HUES64 (cell line): ENCODE data around the gene NAALADL2.

ENCODE experiments used
- H3K27ac ChIP-seq: 2 replicates; pipeline ENCODE4 v1.7.0; 2013; ENCODE audit warnings: low read depth, low read length, inconsistent platforms
- H3K27me3 ChIP-seq: 2 replicates; pipeline ENCODE4 v1.6.1; 2013; ENCODE audit warnings: mild to moderate bottlenecking, low read length; ENCODE audit not compliant: insufficient read depth
- H3K36me3 ChIP-seq: 2 replicates; pipeline ENCODE4 v1.6.1; 2013; ENCODE audit warnings: mild to moderate bottlenecking, low read length; ENCODE audit not compliant: insufficient read depth
- H3K4me1 ChIP-seq: 2 replicates; pipeline ENCODE4 v1.6.1; 2013; ENCODE audit warnings: mild to moderate bottlenecking, low read length, moderate library complexity; ENCODE audit not compliant: insufficient read depth
- H3K4me3 ChIP-seq: 2 replicates; pipeline ENCODE4 v1.5.1; 2013; ENCODE audit warnings: mild to moderate bottlenecking, low read length, moderate library complexity
- H3K9ac ChIP-seq: 2 replicates; pipeline ENCODE4 v1.6.1; 2013; ENCODE audit warnings: mild to moderate bottlenecking, low read depth, low read length
- H3K9me3 ChIP-seq: 2 replicates; pipeline ENCODE4 v1.6.1; 2013; ENCODE audit warnings: low read depth, low read length; ENCODE audit not compliant: insufficient read depth
- WGBS: fragments of 150-250, 120-280 bp; methylation state at CpG from one replicate; pipeline ENCODE4 v1.1.7; 2013; ENCODE audit warnings: missing lambda C conversion rate; 5-methylcytosine and 5-hydroxymethylcytosine counted together

The NAALADL2 gene

DNA sequence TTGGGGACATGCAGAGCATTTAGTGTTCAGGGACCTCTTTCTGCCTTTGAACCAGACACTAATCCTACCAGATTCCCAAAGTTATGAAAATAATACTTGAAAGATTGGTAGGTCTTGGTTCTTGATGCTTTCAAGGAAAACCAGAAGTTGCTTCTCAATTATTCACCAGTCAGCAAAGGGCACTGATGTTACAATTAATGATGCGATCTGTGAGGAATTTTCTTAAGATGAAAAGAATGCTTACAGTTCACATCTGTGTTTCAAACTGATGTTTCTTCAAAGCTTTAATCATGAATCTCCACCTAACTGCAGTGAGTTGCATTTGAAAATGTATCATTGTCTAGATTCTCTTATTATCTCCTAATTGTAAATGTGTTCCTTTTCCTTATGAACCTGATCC lies 161.0 kb downstream of the NAALADL2 start:
- H3K27ac ChIP-seq, result no peak overlapping the region
- WGBS, result 88% methylated on average over 1 of the region's 1 CpG

DNA sequence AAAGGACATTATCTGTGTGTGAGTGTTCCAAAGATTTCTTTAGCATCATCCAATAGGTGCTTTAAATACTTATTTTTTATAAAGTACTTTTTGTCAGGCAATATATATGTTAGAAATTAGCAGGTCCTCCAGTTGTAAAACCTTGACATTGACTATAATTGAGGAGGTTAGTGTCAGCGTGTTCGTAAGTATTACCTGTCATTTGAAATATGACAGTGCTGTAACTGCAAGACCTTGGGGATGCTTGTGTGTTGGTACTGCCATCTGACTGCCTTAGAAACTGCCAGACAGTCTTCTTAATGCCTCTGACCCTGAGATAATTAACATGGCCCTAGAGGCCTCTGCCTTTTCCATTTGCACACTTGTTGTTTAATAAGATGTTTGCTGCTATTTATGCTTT lies 170.7 kb downstream of the NAALADL2 start:
- H3K27me3 ChIP-seq, result no peaks in the 10 kb centered on the region
- no peaks in the 10 kb centered on the region for H3K9me3 ChIP-seq
- no peak overlapping the region for H3K27ac ChIP-seq
- peaks cover 4% of the 10 kb centered on the region; the same call in 1 of the 2 replicates for H3K4me1 ChIP-seq
- no peaks in the 10 kb centered on the region for H3K36me3 ChIP-seq
- H3K4me3 ChIP-seq, result no peak overlapping the region
- 93% methylated on average over 2 of the region's 2 CpGs for WGBS
- no peak overlapping the region for H3K9ac ChIP-seq

More for the DNA sequence above, 161.0 kb downstream of the NAALADL2 start:
- Histone ChIP-seq H3K9me3 (no peaks in the 10 kb centered on the region), H3K4me1 (peaks cover 19% of the 10 kb centered on the region), H3K36me3 (no peaks in the 10 kb centered on the region), H3K9ac (no peak overlapping the region), H3K27me3 (no peaks in the 10 kb centered on the region), H3K4me3 (no peak overlapping the region)

DNA sequence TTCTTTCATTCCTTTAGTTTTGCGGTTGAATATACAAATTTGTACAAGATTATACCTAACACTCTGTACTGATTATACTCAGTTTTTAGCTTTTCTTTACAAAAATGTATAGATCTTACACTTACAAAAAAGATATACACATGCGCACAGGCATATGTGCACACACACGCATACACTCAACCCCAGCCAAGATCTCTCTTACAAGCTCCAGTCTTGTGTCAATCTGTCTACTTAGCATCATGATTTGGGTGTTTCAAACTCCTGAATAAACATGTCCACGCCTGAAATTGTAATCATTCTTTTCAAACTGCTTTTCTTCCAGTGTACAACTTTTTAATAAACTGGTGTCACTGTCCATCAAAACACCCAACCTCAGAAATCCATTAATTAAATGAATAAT lies 180.7 kb downstream of the NAALADL2 start:
- no peaks in the 10 kb centered on the region for H3K36me3 ChIP-seq
- H3K9me3 ChIP-seq, result no peaks in the 10 kb centered on the region
- H3K27me3 ChIP-seq, result no peaks in the 10 kb centered on the region
- H3K4me3 ChIP-seq, result no peak overlapping the region
- H3K4me1 ChIP-seq, result no peaks in the 10 kb centered on the region
- H3K27ac ChIP-seq, result no peak overlapping the region
- H3K9ac ChIP-seq, result no peak overlapping the region
- 92% methylated on average over 4 of the region's 4 CpGs for WGBS

DNA sequence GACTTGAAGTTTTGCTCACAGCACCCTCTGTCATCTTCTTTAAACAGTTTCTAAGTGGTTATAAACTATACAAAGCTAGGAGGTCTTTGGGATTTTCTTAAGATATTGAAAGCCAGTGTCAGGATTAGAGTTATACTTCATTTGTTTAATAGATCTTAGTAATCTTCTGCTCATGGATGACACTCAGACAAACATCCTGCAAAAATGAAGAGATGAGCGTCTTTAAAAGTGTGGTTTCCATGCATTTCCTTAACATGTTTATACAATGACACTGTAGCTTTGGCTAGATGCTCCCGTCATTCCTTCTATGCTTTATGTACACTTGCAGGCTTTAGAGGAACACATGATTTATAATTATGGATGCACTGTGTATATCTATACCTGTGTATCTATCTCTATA lies 182.2 kb downstream of the NAALADL2 start:
- 82% methylated on average over 2 of the region's 2 CpGs for WGBS
- Histone ChIP-seq H3K4me3 (no peak overlapping the region), H3K4me1 (no peaks in the 10 kb centered on the region), H3K9me3 (no peaks in the 10 kb centered on the region), H3K36me3 (no peaks in the 10 kb centered on the region), H3K9ac (no peak overlapping the region), H3K27me3 (no peaks in the 10 kb centered on the region), H3K27ac (no peak overlapping the region)

DNA sequence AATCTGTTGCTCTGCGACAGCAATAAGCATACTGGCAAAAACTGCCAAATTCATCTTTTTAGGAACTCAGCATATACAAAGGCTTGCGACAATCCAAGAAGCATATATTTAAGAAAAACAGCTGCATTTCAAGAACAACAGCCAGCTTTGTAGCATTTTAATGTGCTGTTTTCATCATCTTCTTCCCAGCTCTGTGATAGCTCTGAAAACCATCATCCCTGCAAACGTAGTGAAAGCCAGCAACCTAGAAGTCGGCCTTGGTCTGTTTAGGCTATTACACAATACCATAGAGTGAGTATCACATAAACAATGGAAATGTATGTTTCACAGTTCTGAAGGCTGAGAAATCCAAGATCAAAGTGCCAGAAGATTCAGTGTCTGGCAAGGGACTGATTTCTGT lies 187.5 kb downstream of the NAALADL2 start:
- H3K27me3 ChIP-seq, result no peaks in the 10 kb centered on the region
- no peak overlapping the region for H3K27ac ChIP-seq
- H3K4me1 ChIP-seq, result no peaks in the 10 kb centered on the region
- 97% methylated on average over 4 of the region's 4 CpGs for WGBS
- no peak overlapping the region for H3K9ac ChIP-seq
- H3K9me3 ChIP-seq, result peaks cover 25% of the 10 kb centered on the region
- no peak overlapping the region for H3K4me3 ChIP-seq
- peaks cover 4% of the 10 kb centered on the region; the same call in 1 of the 2 replicates for H3K36me3 ChIP-seq

DNA sequence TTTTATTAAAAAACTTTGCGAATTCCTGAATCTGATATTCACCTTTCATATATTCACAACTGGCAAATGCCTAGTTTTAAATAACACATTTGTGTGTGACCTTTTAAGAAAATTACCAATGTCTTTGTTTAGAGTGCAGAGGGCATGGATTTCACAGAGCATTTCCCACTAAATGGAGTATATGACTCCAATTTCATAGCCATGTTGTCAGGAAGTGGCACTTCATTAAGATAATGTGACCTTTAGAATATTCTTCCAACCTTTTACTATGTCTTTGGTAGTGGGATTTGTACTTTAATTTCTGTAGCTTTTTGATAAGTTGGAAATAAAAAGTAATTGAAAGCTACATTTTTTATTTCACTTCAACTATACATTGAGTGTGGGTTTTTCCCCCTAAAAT lies 188.7 kb downstream of the NAALADL2 start:
- WGBS, result 88% methylated on average over 1 of the region's 1 CpG

DNA sequence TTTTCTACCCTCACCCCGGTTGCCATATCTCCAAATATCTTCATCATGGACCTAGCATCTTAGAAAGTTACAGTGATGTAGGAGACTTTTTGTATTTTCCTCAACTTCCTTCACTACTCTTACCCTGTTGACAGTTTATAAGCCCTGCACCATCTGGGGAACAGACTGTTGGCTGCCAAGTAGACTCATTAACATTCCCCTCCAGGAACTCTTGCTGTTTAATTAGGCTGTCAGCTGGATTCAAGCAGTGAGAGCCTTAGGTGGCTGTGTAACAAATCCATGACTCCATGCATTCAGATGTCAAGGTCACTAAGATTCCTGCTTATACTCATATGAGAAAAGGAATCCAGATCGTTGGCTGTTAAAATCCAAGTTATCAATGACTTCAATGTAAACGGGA lies 198.3 kb downstream of the NAALADL2 start:
- H3K4me1 ChIP-seq, result peaks cover 5% of the 10 kb centered on the region; the same call in 1 of the 2 replicates
- peaks cover 13% of the 10 kb centered on the region; the same call in 1 of the 2 replicates for H3K9me3 ChIP-seq
- no peaks in the 10 kb centered on the region for H3K27me3 ChIP-seq
- H3K27ac ChIP-seq, result no peak overlapping the region
- H3K4me3 ChIP-seq, result no peak overlapping the region
- no peaks in the 10 kb centered on the region for H3K36me3 ChIP-seq
- no peak overlapping the region for H3K9ac ChIP-seq
- 90% methylated on average over 2 of the region's 3 CpGs for WGBS

More for the DNA sequence above, 188.7 kb downstream of the NAALADL2 start:
- no peak overlapping the region for H3K9ac ChIP-seq
- peaks cover 33% of the 10 kb centered on the region for H3K9me3 ChIP-seq
- no peak overlapping the region for H3K4me3 ChIP-seq
- peaks cover 4% of the 10 kb centered on the region; the same call in 1 of the 2 replicates for H3K36me3 ChIP-seq
- no peaks in the 10 kb centered on the region for H3K27me3 ChIP-seq
- no peaks in the 10 kb centered on the region for H3K4me1 ChIP-seq
- no peak overlapping the region for H3K27ac ChIP-seq

DNA sequence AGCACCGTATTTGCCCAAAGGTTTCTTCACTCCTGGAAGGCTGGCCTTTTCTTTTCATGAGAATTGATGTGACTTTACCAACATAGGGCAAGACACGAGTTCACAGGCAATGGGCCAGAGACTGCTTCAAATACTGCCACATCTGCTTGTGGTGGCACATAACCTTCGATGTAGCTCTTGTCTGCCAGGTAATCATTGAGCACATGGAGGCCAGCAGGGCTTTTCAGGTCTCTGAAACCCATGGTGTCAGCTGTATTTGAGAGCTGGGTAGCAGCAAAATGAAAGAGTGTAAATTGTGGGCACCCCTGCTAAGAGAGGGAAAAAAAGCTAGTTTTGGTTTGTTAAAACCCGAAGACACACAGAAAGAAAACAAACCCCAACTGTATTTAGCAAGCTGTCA lies 200.7 kb downstream of the NAALADL2 start:
- H3K4me3 ChIP-seq, result no peak overlapping the region
- no peaks in the 10 kb centered on the region for H3K36me3 ChIP-seq
- H3K9me3 ChIP-seq, result peaks cover 10% of the 10 kb centered on the region; the same call in 1 of the 2 replicates
- no peak overlapping the region for H3K27ac ChIP-seq
- H3K27me3 ChIP-seq, result no peaks in the 10 kb centered on the region
- H3K9ac ChIP-seq, result no peak overlapping the region
- no peaks in the 10 kb centered on the region for H3K4me1 ChIP-seq
- 95% methylated on average over 3 of the region's 4 CpGs for WGBS

DNA sequence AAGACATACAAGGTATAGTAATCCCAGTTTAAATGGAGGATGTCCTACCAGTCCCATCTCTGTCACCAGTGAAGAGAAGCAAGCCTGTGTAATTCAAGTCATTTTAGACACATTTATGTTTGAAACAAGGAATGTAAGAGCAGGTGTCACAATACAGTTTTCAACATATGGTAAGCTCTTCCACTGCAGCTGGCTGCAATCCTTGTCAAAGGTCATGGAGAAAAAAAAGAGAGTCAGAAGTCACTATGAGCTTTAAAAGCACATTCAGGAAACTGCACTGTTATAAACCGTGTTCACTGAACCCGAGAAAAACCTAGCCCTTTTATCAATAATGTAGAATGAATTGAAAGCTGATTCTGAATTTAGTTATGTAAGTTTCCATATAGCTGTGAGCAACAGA lies 206.4 kb downstream of the NAALADL2 start:
- Histone ChIP-seq H3K4me3 (no peak overlapping the region), H3K36me3 (no peaks in the 10 kb centered on the region), H3K9ac (no peak overlapping the region), H3K9me3 (no peaks in the 10 kb centered on the region), H3K27ac (no peak overlapping the region), H3K27me3 (no peaks in the 10 kb centered on the region), H3K4me1 (no peaks in the 10 kb centered on the region)
- 100% methylated on average over 2 of the region's 2 CpGs for WGBS

DNA sequence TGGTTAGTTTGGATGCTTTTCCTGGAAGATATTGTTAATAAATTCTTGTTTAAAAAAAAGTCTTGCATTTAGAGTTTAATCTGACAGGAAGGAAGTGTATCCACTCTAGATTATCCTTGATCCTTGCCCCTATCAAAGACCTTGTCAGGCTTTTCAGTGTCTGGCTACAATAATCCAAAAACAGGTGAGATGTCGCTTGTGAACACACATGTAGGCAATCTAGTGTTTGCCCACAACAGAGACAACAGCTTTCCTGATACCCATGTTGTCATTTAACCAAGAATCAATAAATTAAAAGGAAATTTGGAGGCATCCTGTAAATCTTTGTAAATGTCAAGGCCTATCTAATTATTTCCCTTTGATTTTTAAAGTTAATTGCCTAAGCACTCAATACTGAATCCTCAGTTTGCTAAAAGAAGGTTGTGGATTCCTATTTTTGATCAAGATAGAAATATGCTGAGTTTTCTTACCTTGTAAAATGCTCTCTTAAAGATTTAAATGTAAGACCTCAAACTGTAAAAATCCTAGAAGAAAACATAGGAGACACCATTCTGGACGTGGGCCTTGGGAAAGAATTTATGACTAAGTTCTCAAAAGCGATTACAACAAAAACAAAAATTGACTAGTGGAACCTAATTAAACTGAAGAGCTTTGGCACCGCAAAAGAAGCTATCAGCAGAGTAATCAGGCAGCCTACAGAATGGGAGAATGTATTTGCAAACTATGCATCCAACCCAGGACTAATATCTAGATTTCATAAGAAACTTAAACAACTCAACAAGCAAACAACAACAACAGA lies 207.7 kb downstream of the NAALADL2 start:
- Histone ChIP-seq H3K4me3 (no peak overlapping the region), H3K9me3 (no peaks in the 10 kb centered on the region), H3K36me3 (no peaks in the 10 kb centered on the region), H3K9ac (no peak overlapping the region), H3K27me3 (no peaks in the 10 kb centered on the region), H3K4me1 (no peaks in the 10 kb centered on the region), H3K27ac (no peak overlapping the region)
- WGBS, result 96% methylated on average over 4 of the region's 4 CpGs

DNA sequence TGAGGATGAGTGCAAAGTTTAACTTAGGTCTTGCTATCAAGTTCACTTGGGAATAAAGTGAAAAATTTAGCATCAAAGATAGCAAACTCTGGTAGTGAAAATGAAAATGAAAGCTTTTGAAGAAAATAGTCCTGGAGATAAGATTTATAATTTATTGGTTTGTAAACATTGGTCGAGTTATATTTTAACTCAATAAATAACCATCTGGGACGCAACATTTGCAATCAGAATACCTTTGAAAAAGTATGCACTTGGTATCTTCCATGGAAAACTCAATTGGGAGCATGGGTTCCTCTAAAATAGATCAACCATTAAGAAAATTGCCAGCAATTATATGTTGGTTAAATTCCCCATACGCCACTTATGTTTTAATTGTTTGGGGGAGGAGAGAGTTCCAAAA lies 209.5 kb downstream of the NAALADL2 start:
- Histone ChIP-seq H3K4me3 (no peak overlapping the region), H3K4me1 (no peaks in the 10 kb centered on the region), H3K27me3 (no peaks in the 10 kb centered on the region), H3K9me3 (no peaks in the 10 kb centered on the region), H3K9ac (no peak overlapping the region), H3K27ac (no peak overlapping the region), H3K36me3 (no peaks in the 10 kb centered on the region)
- 90% methylated on average over 2 of the region's 3 CpGs for WGBS
